Astrocyte of the spinal cord (primary cell): Measurements from ENCODE around the gene GALNT1.

ENCODE experiments used
- DNase-seq: peaks from one replicate; pipeline ENCODE4 v3.0.0; 2011; ENCODE audit warnings: low read depth, low spot score
- H3K4me3 ChIP-seq: 2 replicates; pipeline ENCODE4 v1.5.1; 2011; ENCODE audit warnings: low read depth, mild to moderate bottlenecking, low read length, moderate library complexity
- in situ Hi-C: cut with HindIII; loops from 2 replicates; pipeline ENCODE4 v1.10.0; 2017; ENCODE audit warnings: low sequenced_read_pairs
- TF ChIP-seq, protein P1 (sequence below): IDR thresholded peaks from 2 replicates; pipeline ENCODE4 v1.5.1; 2012; ENCODE audit warnings: low read depth, mild to moderate bottlenecking, low read length, inconsistent platforms

GALNT1 gene

DNA sequence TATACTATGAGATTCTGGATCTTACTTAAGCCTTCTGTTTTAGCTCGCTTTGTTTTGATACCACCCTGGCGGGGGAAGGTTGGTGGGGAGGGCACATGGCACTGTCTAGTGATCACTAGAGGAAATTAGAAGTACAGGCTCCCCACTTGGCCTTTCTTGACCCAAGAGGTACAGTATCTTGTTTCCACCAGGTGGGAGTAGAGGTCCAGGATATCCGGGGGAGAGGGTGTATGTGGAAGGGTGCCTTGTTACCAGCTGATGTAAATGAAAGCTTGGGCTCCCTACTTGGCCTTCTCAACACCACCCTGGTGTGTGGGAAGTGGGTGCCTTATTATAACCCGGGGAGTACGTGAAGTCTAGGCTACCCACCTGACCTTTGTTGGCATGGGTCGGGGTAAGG is 7.5 kb downstream of the GALNT1 start:
- H3K4me3 ChIP-seq: no peak overlapping the region
- in situ Hi-C loops: no loop called here
- TF ChIP-seq, protein P1, sequence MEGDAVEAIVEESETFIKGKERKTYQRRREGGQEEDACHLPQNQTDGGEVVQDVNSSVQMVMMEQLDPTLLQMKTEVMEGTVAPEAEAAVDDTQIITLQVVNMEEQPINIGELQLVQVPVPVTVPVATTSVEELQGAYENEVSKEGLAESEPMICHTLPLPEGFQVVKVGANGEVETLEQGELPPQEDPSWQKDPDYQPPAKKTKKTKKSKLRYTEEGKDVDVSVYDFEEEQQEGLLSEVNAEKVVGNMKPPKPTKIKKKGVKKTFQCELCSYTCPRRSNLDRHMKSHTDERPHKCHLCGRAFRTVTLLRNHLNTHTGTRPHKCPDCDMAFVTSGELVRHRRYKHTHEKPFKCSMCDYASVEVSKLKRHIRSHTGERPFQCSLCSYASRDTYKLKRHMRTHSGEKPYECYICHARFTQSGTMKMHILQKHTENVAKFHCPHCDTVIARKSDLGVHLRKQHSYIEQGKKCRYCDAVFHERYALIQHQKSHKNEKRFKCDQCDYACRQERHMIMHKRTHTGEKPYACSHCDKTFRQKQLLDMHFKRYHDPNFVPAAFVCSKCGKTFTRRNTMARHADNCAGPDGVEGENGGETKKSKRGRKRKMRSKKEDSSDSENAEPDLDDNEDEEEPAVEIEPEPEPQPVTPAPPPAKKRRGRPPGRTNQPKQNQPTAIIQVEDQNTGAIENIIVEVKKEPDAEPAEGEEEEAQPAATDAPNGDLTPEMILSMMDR: peak; percentile 2
- no peak for DNase-seq

DNA sequence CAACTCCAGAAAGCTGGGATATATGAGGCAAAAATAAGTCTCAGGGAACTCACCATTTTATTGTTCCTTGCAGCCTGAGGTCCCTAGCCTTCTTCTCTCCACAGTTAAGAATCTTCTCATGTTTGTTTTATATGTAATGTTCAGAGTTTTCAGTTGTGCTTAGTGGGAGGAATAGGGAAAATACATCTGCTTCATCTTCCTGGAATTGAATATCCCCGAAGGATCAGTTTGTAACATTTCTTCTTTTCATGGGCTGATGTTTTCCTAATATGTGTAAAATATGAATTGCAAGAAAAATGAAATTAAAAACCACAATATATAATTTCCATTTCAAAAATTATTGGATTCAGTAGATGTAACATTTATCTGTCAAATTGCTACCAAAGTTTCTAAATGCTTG is 8.0 kb downstream of the GALNT1 start:
- TF ChIP-seq, protein P1: no peak
- no peak overlapping the region for H3K4me3 ChIP-seq
- in situ Hi-C loops: no loop called here
- DNase-seq: no peak

DNA sequence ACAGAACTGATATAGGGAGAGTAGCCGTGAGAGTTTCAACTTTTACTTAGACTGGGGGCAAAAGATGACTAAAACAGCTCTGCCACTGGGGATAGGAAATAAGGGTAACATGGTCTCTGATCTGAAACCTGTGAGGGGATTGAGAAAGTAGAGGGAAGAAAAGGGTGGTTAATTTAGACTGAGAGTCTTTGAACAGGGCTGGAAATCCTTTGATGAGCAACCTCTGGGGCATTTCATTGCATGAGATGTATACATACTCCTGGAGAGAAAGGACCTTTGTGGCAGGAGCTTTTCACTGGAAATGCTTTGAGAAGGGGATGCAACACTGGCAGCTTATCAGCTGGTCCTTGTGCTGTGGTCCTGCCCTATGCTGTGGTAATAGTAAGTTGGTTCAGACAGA is 9.4 kb downstream of the GALNT1 start:
- no peak overlapping the region for H3K4me3 ChIP-seq
- in situ Hi-C loops: no loop called here
- TF ChIP-seq, protein P1: no peak
- no peak for DNase-seq

DNA sequence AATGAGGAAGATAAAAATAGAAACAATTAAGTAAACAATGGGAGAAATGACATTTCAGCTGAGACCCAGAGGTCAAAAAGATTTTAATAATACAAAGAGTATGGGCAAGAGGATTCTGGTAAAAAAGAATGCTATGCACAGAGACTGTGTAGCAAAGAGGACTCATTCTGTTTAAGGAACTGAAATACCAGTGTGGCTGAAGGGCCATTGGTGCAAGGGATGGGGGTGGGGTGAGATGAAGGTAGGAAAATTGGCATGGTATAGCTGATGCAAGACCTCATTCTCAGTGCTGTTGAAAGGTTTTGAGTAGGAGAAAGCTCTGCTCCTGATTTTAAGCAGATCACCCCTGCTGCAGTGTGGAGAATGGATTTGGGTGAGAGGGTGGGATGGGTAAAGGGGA is 10.8 kb downstream of the GALNT1 start:
- no peak for DNase-seq
- TF ChIP-seq, protein P1: no peak
- in situ Hi-C loops: no loop called here
- no peak overlapping the region for H3K4me3 ChIP-seq

DNA sequence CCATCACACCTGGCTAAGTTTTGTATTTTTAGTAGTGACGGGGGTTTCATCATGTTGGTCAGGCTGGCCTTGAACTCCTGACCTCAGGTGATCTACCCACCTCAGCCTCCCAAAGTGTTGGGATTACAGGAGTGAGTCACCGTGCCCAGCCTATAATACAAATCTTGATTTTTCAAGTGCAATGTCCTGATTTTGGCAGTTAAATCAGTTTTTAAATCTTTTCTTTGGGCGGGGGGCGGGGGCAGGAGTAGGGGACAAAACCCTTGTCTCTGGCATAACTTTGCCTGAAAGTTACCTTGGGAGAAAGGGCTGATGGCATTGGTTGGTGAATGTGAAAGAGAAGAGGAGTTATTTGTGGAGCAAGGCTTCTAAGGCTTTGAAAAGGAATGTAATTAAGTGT is 12.3 kb downstream of the GALNT1 start:
- DNase-seq: no peak
- in situ Hi-C loops: no loop called here
- TF ChIP-seq, protein P1: no peak
- H3K4me3 ChIP-seq: no peak overlapping the region

DNA sequence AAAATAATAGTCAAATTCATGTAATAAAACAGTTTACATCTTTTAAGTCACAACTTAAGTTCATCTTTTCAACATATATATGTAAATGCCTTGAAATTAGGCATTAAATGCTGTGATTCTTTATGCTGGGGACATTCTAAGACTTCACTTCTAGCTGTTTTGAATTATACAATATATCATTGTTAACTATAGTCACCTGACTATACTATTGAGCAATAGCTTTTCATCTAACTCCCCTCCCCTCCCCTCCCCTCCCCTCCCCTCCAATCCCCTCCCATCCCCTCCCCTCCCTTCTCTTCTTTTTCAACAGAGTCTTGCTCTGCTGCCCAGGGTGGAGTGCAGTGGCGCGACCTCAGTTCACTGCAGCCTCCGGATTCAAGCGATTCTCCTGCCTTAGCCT is 16.2 kb downstream of the GALNT1 start:
- TF ChIP-seq, protein P1: no peak
- in situ Hi-C loops: no loop called here
- DNase-seq: no peak
- no peak overlapping the region for H3K4me3 ChIP-seq
